Measurements from ENCODE around the gene CALR.

DNA sequence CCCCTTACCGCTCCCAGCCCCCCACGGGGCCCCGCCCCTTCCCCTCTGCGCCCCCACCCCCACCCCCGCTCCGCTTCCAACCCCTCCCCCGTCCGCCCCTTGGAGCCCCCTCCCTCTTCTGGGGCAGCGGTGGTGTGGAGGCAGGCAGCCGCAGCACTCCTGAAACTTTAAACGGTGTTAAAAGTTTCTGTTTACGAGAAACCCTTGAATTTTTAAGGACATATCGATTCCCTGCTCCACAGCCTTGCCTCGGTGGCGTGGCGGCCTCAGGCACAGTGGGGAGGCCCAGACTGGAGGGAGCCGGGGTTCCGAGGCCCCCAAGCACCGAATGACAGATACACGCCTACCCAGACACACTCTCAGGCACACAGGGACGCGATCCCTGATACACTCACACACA lies 52.0 kb downstream of the CALR start:
- TF ChIP-seq, protein P1, sequence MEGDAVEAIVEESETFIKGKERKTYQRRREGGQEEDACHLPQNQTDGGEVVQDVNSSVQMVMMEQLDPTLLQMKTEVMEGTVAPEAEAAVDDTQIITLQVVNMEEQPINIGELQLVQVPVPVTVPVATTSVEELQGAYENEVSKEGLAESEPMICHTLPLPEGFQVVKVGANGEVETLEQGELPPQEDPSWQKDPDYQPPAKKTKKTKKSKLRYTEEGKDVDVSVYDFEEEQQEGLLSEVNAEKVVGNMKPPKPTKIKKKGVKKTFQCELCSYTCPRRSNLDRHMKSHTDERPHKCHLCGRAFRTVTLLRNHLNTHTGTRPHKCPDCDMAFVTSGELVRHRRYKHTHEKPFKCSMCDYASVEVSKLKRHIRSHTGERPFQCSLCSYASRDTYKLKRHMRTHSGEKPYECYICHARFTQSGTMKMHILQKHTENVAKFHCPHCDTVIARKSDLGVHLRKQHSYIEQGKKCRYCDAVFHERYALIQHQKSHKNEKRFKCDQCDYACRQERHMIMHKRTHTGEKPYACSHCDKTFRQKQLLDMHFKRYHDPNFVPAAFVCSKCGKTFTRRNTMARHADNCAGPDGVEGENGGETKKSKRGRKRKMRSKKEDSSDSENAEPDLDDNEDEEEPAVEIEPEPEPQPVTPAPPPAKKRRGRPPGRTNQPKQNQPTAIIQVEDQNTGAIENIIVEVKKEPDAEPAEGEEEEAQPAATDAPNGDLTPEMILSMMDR (IDR thresholded peaks at IDR 0.05; ENCODE audit: low read length): no peak
- TF ChIP-seq EZH2 (IDR thresholded peaks at IDR 0.05; ENCODE audit: borderline replicate concordance, low read length): no peak
